ENCODE measurements around the gene SLC15A3.

- TF ChIP-seq CTCF (IDR thresholded peaks at IDR 0.05) (no peak), POLR2A (IDR thresholded peaks at IDR 0.05) (no peak)
Observed at GRCh38 chr11:60981515-60981914, 29.5 kb upstream of the SLC15A3 start.
